Astrocyte (in vitro differentiated cells and primary cell): ENCODE data around the gene KRT77. TPM values are rescaled to one million over a fixed set of nuclear protein-coding genes. Genes with fewer than 3 reads are reported as not detected.

ENCODE experiments used
- DNase-seq: peaks from one replicate; pipeline ENCODE4 v3.0.0-alpha.2; 2010; ENCODE audit warnings: low read depth
- FAIRE-seq: peaks from 2 replicates; lab custom pipeline; 2011; peaks lifted over from hg19 to GRCh38; lab: Jason Lieb, UNC
- H2AFZ ChIP-seq: 2 replicates; pipeline ENCODE4 v1.6.0; 2012; ENCODE audit warnings: low read depth, low read length, inconsistent platforms
- H3K27ac ChIP-seq: 2 replicates; pipeline ENCODE4 v1.5.1; 2011; ENCODE audit warnings: low read depth, low read length, inconsistent platforms
- H3K27me3 ChIP-seq: 2 replicates; pipeline ENCODE4 v1.6.0; 2011; ENCODE audit warnings: low read length, inconsistent platforms; ENCODE audit not compliant: insufficient read depth
- H3K36me3 ChIP-seq: 2 replicates; pipeline ENCODE4 v1.5.1; 2011; ENCODE audit warnings: low read length, inconsistent platforms; ENCODE audit not compliant: insufficient read depth
- H3K4me1 ChIP-seq: 2 replicates; pipeline ENCODE4 v1.5.1; 2011; ENCODE audit warnings: low read length, inconsistent platforms; ENCODE audit not compliant: insufficient read depth
- H3K4me2 ChIP-seq: 2 replicates; pipeline ENCODE4 v1.6.0; 2012; ENCODE audit warnings: low read length, inconsistent platforms
- H3K4me3 ChIP-seq: 2 replicates; pipeline ENCODE4 v1.5.1; 2011; ENCODE audit warnings: low read depth, mild to moderate bottlenecking, low read length, inconsistent platforms; ENCODE audit not compliant: insufficient read depth
- H3K79me2 ChIP-seq: 2 replicates; pipeline ENCODE4 v1.6.0; 2012; ENCODE audit warnings: mild to moderate bottlenecking, low read length, inconsistent platforms; ENCODE audit not compliant: insufficient read depth
- H3K9ac ChIP-seq: 2 replicates; pipeline ENCODE4 v1.6.0; 2012; ENCODE audit warnings: mild to moderate bottlenecking, low read length, inconsistent platforms
- H3K9me3 ChIP-seq: 2 replicates; pipeline ENCODE4 v1.5.1; 2012; ENCODE audit warnings: low read depth, mild to moderate bottlenecking, low read length, inconsistent platforms; ENCODE audit not compliant: insufficient read depth
- H4K20me1 ChIP-seq: 2 replicates; pipeline ENCODE4 v1.6.0; 2012; ENCODE audit warnings: low read length, inconsistent platforms; ENCODE audit not compliant: insufficient read depth
- H3K27ac Mint-ChIP-seq: one replicate; pipeline ENCODE4 v1.8.0; 2021; ENCODE audit warnings: mild to moderate bottlenecking, mixed read lengths; ENCODE audit not compliant: unreplicated experiment
- H3K27me3 Mint-ChIP-seq: one replicate; pipeline ENCODE4 v1.8.0; 2021; ENCODE audit warnings: low read depth, mixed read lengths; ENCODE audit not compliant: unreplicated experiment
- H3K36me3 Mint-ChIP-seq: one replicate; pipeline ENCODE4 v1.8.0; 2021; ENCODE audit warnings: low read depth, mixed read lengths; ENCODE audit not compliant: unreplicated experiment
- H3K4me1 Mint-ChIP-seq: one replicate; pipeline ENCODE4 v1.8.0; 2021; ENCODE audit warnings: low read depth, mixed read lengths; ENCODE audit not compliant: unreplicated experiment
- H3K4me3 Mint-ChIP-seq: one replicate; pipeline ENCODE4 v1.8.0; 2021; ENCODE audit warnings: mild to moderate bottlenecking, moderate library complexity, mixed read lengths; ENCODE audit not compliant: unreplicated experiment
- H3K9me3 Mint-ChIP-seq: one replicate; pipeline ENCODE4 v1.8.0; 2021; ENCODE audit warnings: mild to moderate bottlenecking, mixed read lengths; ENCODE audit not compliant: unreplicated experiment
- CTCF ChIP-seq: IDR thresholded peaks from 2 replicates; pipeline ENCODE4 v1.5.1; 2011; ENCODE audit warnings: low read depth, mild to moderate bottlenecking, inconsistent platforms, low read length, moderate library complexity; ENCODE audit not compliant: insufficient read depth
- EZH2 ChIP-seq: IDR thresholded peaks from 2 replicates; pipeline ENCODE4 v1.6.1; 2012; ENCODE audit warnings: mild to moderate bottlenecking, low read length, inconsistent platforms; ENCODE audit not compliant: insufficient read depth
- total RNA-seq: library from RNA; stranded (reverse); gene quantifications from 2 replicates; pipeline ENCODE4 v1.2.1, GENCODE V29; 2021

KRT77 gene
- total RNA-seq, 1 donor from 2014 or later, result not detected

GRCh38 chr12:52710730-52711129 is 7.4 kb upstream of the KRT77 start:
- peaks cover 66% of the 10 kb centered on the region for H3K27me3 Mint-ChIP-seq
- Histone ChIP-seq H3K27me3 (peaks cover 30% of the 10 kb centered on the region), H3K9ac (no peak overlapping the region), H2AFZ (no peak overlapping the region), H3K4me1 (no peaks in the 10 kb centered on the region), H3K79me2 (no peaks in the 10 kb centered on the region), H3K4me2 (no peak overlapping the region), H3K9me3 (no peaks in the 10 kb centered on the region), H3K36me3 (no peaks in the 10 kb centered on the region), H3K4me3 (no peak overlapping the region), H3K27ac (no peak overlapping the region), H4K20me1 (no peaks in the 10 kb centered on the region)
- no peak for TF ChIP-seq EZH2
- H3K36me3 Mint-ChIP-seq, result no peaks in the 10 kb centered on the region
- H3K4me1 Mint-ChIP-seq, result peaks cover 3% of the 10 kb centered on the region
- H3K4me3 Mint-ChIP-seq, result no peak overlapping the region
- no peak for FAIRE-seq
- no peak overlapping the region for H3K27ac Mint-ChIP-seq
- no peak for DNase-seq
- H3K9me3 Mint-ChIP-seq, result no peaks in the 10 kb centered on the region

- no peak overlapping the region for H3K27ac Mint-ChIP-seq
Measured at GRCh38 chr12:52708010-52708409, 4.7 kb upstream of the KRT77 start.

GRCh38 chr12:52704464-52704863 is 1.1 kb upstream of the KRT77 start:
- no peak for FAIRE-seq
- Histone ChIP-seq H2AFZ (no peak overlapping the region), H3K27ac (no peak overlapping the region), H3K4me1 (no peaks in the 10 kb centered on the region), H3K79me2 (no peaks in the 10 kb centered on the region), H3K9me3 (no peaks in the 10 kb centered on the region), H3K27me3 (peaks cover 16% of the 10 kb centered on the region), H3K9ac (no peak overlapping the region), H4K20me1 (no peaks in the 10 kb centered on the region), H3K4me2 (no peak overlapping the region), H3K4me3 (no peak overlapping the region), H3K36me3 (no peaks in the 10 kb centered on the region)
- no peak overlapping the region for H3K27ac Mint-ChIP-seq
- H3K9me3 Mint-ChIP-seq, result no peaks in the 10 kb centered on the region
- H3K4me1 Mint-ChIP-seq, result no peaks in the 10 kb centered on the region
- peaks cover 71% of the 10 kb centered on the region for H3K27me3 Mint-ChIP-seq
- DNase-seq, result no peak
- no peak for TF ChIP-seq CTCF
- no peak for TF ChIP-seq EZH2
- H3K4me3 Mint-ChIP-seq, result no peak overlapping the region
- no peaks in the 10 kb centered on the region for H3K36me3 Mint-ChIP-seq

More at GRCh38 chr12:52708010-52708409, 4.7 kb upstream of the KRT77 start:
- no peaks in the 10 kb centered on the region for H3K36me3 Mint-ChIP-seq
- H3K27ac ChIP-seq, result no peak overlapping the region
- H3K27me3 Mint-ChIP-seq, result peaks cover 56% of the 10 kb centered on the region
- H4K20me1 ChIP-seq, result no peaks in the 10 kb centered on the region
- no peak overlapping the region for H2AFZ ChIP-seq
- H3K4me3 ChIP-seq, result no peak overlapping the region
- DNase-seq (no peak), FAIRE-seq (no peak)
- TF ChIP-seq EZH2, result no peak
- TF ChIP-seq CTCF, result no peak
- H3K79me2 ChIP-seq, result no peaks in the 10 kb centered on the region
- no peaks in the 10 kb centered on the region for H3K4me1 ChIP-seq
- no peak overlapping the region for H3K9ac ChIP-seq
- H3K4me2 ChIP-seq, result no peak overlapping the region
- H3K4me1 Mint-ChIP-seq, result no peaks in the 10 kb centered on the region
- no peaks in the 10 kb centered on the region for H3K9me3 Mint-ChIP-seq
- H3K27me3 ChIP-seq, result peaks cover 19% of the 10 kb centered on the region
- H3K9me3 ChIP-seq, result no peaks in the 10 kb centered on the region
- no peaks in the 10 kb centered on the region for H3K36me3 ChIP-seq
- H3K4me3 Mint-ChIP-seq, result no peak overlapping the region
